ENCODE results near the gene ATP6V1C2.

ATP6V1C2 gene

GRCh38 chr2:10721396-10722251 is at the start of gene ATP6V1C2:
ATP6V1C2 (plus strand) TSS chr2:10721630; CDS start chr2:10722850, 1,220 bp downstream.
- no peak for DNase-seq (ENCODE audit: low read depth)

- DNase-seq (ENCODE audit: low read depth): no peak
Measured at GRCh38 chr2:10675131-10675530, 46.3 kb upstream of the ATP6V1C2 start.

GRCh38 chr2:10678225-10678624 is 43.2 kb upstream of the ATP6V1C2 start:
- DNase-seq (ENCODE audit: low read depth): no peak

- no peak for DNase-seq (ENCODE audit: low read depth)
Measured at GRCh38 chr2:10680214-10680613, 41.2 kb upstream of the ATP6V1C2 start.

- no peak for DNase-seq (ENCODE audit: low read depth)
Measured at GRCh38 chr2:10680957-10681356, 40.5 kb upstream of the ATP6V1C2 start.

- no peak for DNase-seq (ENCODE audit: low read depth)
Measured at GRCh38 chr2:10686176-10686730, 35.2 kb upstream of the ATP6V1C2 start.

- no peak for DNase-seq (ENCODE audit: low read depth)
Measured at GRCh38 chr2:10688921-10689807, 32.3 kb upstream of the ATP6V1C2 start.

GRCh38 chr2:10691521-10691920 is 29.9 kb upstream of the ATP6V1C2 start:
- no peak for DNase-seq (ENCODE audit: low read depth)

- no peak for DNase-seq (ENCODE audit: low read depth)
Measured at GRCh38 chr2:10700078-10700803, 21.2 kb upstream of the ATP6V1C2 start.

GRCh38 chr2:10704034-10704594 is 17.3 kb upstream of the ATP6V1C2 start:
- DNase-seq (ENCODE audit: low read depth): no peak

- no peak for DNase-seq (ENCODE audit: low read depth)
Measured at GRCh38 chr2:10706033-10706432, 15.4 kb upstream of the ATP6V1C2 start.

- DNase-seq (ENCODE audit: low read depth): no peak
Measured at GRCh38 chr2:10707831-10708230, 13.6 kb upstream of the ATP6V1C2 start.

- DNase-seq (ENCODE audit: low read depth): no peak
Measured at GRCh38 chr2:10709290-10709939, 12.0 kb upstream of the ATP6V1C2 start.

GRCh38 chr2:10712185-10712809 is 9.1 kb upstream of the ATP6V1C2 start:
- no peak for DNase-seq (ENCODE audit: low read depth)

GRCh38 chr2:10716581-10716980 is 4.8 kb upstream of the ATP6V1C2 start:
- no peak for DNase-seq (ENCODE audit: low read depth)

- DNase-seq (ENCODE audit: low read depth): peak; percentile 56
Measured at GRCh38 chr2:10717628-10718027, 3.8 kb upstream of the ATP6V1C2 start.

GRCh38 chr2:10720306-10720705 is 1.1 kb upstream of the ATP6V1C2 start:
- DNase-seq (ENCODE audit: low read depth): no peak

GRCh38 chr2:10720947-10721395 is 459 bp upstream of the ATP6V1C2 start:
- DNase-seq (ENCODE audit: low read depth): no peak

GRCh38 chr2:10722252-10722825 is 909 bp downstream of the ATP6V1C2 start:
- no peak for DNase-seq (ENCODE audit: low read depth)

- no peak for DNase-seq (ENCODE audit: low read depth)
Measured at GRCh38 chr2:10732924-10733565, 11.6 kb downstream of the ATP6V1C2 start.
